ENCODE data around the gene IGDCC3. TPM values are rescaled to one million over a fixed set of nuclear protein-coding genes. Genes with fewer than 3 reads are reported as not detected.
A peak's percentile ranks its signal among the peaks of the same experiment; 100 is the strongest.

The IGDCC3 gene
- total and polyA plus RNA-seq, 2 of the 8 experiments (the other 6 are each of a cell fraction or from before 2014, with no cell fraction given), result 26.8 to 45.7 TPM

DNA sequence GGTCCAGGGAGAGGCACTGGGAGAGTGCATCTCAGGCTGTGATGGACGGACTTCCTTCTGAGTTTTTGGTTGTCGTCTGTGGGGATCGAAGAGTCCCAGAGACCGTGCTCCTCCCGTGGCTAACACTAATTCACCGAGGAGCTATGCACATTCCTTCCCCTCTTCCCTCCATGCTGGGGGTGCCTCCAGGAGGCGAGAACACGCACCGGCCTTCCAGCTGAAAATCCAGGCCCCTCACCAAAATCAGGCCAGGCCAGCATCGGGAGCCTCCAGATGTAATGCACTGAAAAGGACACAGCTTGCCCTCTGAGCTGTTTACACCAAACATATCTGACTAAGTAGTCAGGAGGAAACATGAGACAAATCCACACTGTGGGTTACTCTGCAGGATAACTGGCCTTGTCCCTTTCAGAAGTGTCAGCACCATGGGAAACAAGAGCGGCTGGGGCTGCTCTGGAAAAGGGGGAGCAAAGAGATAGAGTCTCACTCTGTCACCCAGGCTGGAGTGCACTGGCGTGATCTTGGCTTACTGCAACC, 67.9 kb downstream of the IGDCC3 start:
- Histone ChIP-seq H3K79me1 (ENCODE audit: low read depth, low read length) (no peaks in the 10 kb centered on the region), H2BK120ac (replicated peaks; ENCODE audit: low read depth, low read length) (no peak overlapping the region), H2BK12ac (ENCODE audit: low read depth, low read length) (0 out of 2 replicates have a peak overlapping the region, but pooled peaks have one; percentile 39), H3K4me3 (ENCODE audit: extremely low read depth in 1 of 4, insufficient read depth in 2 of 4, low read depth in 3 of 4, low read length in 4 of 4) (no peak overlapping the region), H2AFZ (ENCODE audit: low read length) (peak overlapping the region; percentile 88; the same call in 1 of the 2 replicates), H4K20me1 (replicated peaks in 1 of 2; ENCODE audit: control insufficient read depth in 1 of 2, insufficient read depth in 2 of 2, low read length in 2 of 2) (no peaks in the 10 kb centered on the region), H2BK15ac (ENCODE audit: low read length) (no peak overlapping the region), H4K5ac (ENCODE audit: insufficient read length, low read depth, low read length) (no peak overlapping the region), H3K4me2 (ENCODE audit: insufficient read depth in 1 of 2, low read depth in 2 of 2, low read length in 2 of 2) (no peak overlapping the region), H2BK20ac (ENCODE audit: low read length) (no peak overlapping the region), H3K4me1 (replicated peaks in 1 of 4; ENCODE audit: control insufficient read depth in 3 of 4, insufficient read depth in 4 of 4, low read length in 3 of 4) (peaks cover 0 to 3% (median 0%) of the 10 kb centered on the region in 4 experiments; a peak in 2 of 7 replicates), H3K14ac (ENCODE audit: insufficient read length) (no peak overlapping the region), H3K27me3 (replicated peaks in 1 of 4; ENCODE audit: control insufficient read depth in 3 of 4, extremely low read depth in 1 of 4, insufficient read depth in 3 of 4, low read length in 3 of 4) (no peaks in the 10 kb centered on the region), H3K23me2 (ENCODE audit: low read depth, low read length) (no peaks in the 10 kb centered on the region), H3K23ac (ENCODE audit: insufficient read length) (no peak overlapping the region), H3K9me3 (ENCODE audit: insufficient read depth in 2 of 2, low read depth in 1 of 2, low read length in 1 of 2) (no peaks in the 10 kb centered on the region), H4K8ac (ENCODE audit: extremely low read depth, insufficient read depth, low read length) (peak overlapping the region; percentile 43; the same call in 1 of the 2 replicates), H3K18ac (ENCODE audit: extremely low read depth, low read length) (no peak overlapping the region; the same call in 1 of the 2 replicates), H3K36me3 (ENCODE audit: control insufficient read depth in 2 of 4, insufficient read depth in 4 of 4, low read length in 3 of 4) (no peaks in the 10 kb centered on the region), H4K91ac (replicated peaks; ENCODE audit: insufficient read length, low read length) (no peak overlapping the region), H3K79me2 (ENCODE audit: control insufficient read depth in 1 of 2, insufficient read depth in 2 of 2, low read length in 2 of 2) (no peaks in the 10 kb centered on the region), H3K4ac (replicated peaks; ENCODE audit: insufficient read length, low read depth, low read length) (no peak overlapping the region), H3K9ac (replicated peaks in 1 of 4; ENCODE audit: extremely low read depth in 1 of 4, low read depth in 3 of 4, low read length in 3 of 4) (no peak overlapping the region), H3K56ac (replicated peaks; ENCODE audit: insufficient read length, low read depth, low read length) (no peak overlapping the region), H3K27ac (ENCODE audit: low read depth, low read length) (no peak overlapping the region), H2BK5ac (ENCODE audit: low read depth, low read length) (no peak overlapping the region), H2AK5ac (ENCODE audit: low read depth, low read length) (no peak overlapping the region)
- WGBS, 2 experiments (ENCODE audit: extremely low coverage in 1 of 2, insufficient coverage in 1 of 2, insufficient read length in 1 of 2, insufficient replicate concordance in 2 of 2, low coverage in 1 of 2, low lambda C conversion rate in 2 of 2, missing lambda C conversion rate in 1 of 2), result 89% methylated on average over 12 of the region's 12 CpGs; no CpG with 5 or more reads in 1 of the 2 experiments
- no peak for DNase-seq (ENCODE audit: low read depth in 1 of 2, low spot score in 2 of 2)
- ChIA-PET POLR2A (ENCODE audit: partially characterized antibody) (interaction anchor here (0.6 to 3.2 kb wide), 8 partner anchors 9 to 99 kb away, joined by 3 to 19 read pairs (median 4); no protein-coding TSS in a partner anchor), CTCF (ENCODE audit: partially characterized antibody) (interaction anchor here (0.7 to 2.3 kb wide), 11 partner anchors 9 to 90 kb away, joined by 3 to 8 read pairs (median 4); no protein-coding TSS in a partner anchor)
- FAIRE-seq, result no peak
- no peak for TF ChIP-seq CBX5 (IDR thresholded peaks at IDR 0.05; ENCODE audit: low read depth, low read length)
- TF ChIP-seq POLR2A (IDR thresholded peaks at IDR 0.05; ENCODE audit: control extremely low read depth in 1 of 2, low read depth in 2 of 2, low read length in 2 of 2), result no peak
- TF ChIP-seq TAF7 (optimal IDR thresholded peaks at IDR 0.05; ENCODE audit: borderline replicate concordance, low read depth, low read length), result no peak
- no peak for TF ChIP-seq HDAC2 (IDR thresholded peaks at IDR 0.05; ENCODE audit: borderline replicate concordance in 1 of 2, low read depth in 2 of 2, low read length in 2 of 2)
- TF ChIP-seq, protein P1, sequence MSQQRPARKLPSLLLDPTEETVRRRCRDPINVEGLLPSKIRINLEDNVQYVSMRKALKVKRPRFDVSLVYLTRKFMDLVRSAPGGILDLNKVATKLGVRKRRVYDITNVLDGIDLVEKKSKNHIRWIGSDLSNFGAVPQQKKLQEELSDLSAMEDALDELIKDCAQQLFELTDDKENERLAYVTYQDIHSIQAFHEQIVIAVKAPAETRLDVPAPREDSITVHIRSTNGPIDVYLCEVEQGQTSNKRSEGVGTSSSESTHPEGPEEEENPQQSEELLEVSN (IDR thresholded peaks at IDR 0.05), result no peak
- TF ChIP-seq HDAC6 (IDR thresholded peaks at IDR 0.05; ENCODE audit: low read depth, low read length), result no peak
- no peak for TF ChIP-seq TCF12 (IDR thresholded peaks at IDR 0.05; ENCODE audit: low read depth, low read length)
- no peak for TF ChIP-seq BRCA1 (IDR thresholded peaks at IDR 0.05; ENCODE audit: low read depth, low read length)
- TF ChIP-seq SUZ12 (IDR thresholded peaks at IDR 0.05; ENCODE audit: low read length), result no peak
- TF ChIP-seq RAD21 (IDR thresholded peaks at IDR 0.05 in 1 of 2, conservative IDR thresholded peaks at IDR 0.05 in 1 of 2; ENCODE audit: low read depth in 2 of 2, low read length in 2 of 2), result no peak
- no peak for TF ChIP-seq CTBP2 (IDR thresholded peaks at IDR 0.05; ENCODE audit: borderline replicate concordance, insufficient read depth, insufficient read length, low read length)
- TF ChIP-seq EGR1 (IDR thresholded peaks at IDR 0.05; ENCODE audit: borderline replicate concordance, low read depth, low read length), result no peak

All from H1 (cell line).